ENCODE results near the gene ZSCAN30. TPM values are rescaled to one million over a fixed set of nuclear protein-coding genes. Genes with fewer than 3 reads are reported as not detected.

Gene ZSCAN30
- total RNA-seq (10 to 100 TPM in 1 of 2 experiments, 1 to 10 TPM in 1; 8.9 to 10.8 TPM), polyA plus RNA-seq (3.0 TPM)

DNA sequence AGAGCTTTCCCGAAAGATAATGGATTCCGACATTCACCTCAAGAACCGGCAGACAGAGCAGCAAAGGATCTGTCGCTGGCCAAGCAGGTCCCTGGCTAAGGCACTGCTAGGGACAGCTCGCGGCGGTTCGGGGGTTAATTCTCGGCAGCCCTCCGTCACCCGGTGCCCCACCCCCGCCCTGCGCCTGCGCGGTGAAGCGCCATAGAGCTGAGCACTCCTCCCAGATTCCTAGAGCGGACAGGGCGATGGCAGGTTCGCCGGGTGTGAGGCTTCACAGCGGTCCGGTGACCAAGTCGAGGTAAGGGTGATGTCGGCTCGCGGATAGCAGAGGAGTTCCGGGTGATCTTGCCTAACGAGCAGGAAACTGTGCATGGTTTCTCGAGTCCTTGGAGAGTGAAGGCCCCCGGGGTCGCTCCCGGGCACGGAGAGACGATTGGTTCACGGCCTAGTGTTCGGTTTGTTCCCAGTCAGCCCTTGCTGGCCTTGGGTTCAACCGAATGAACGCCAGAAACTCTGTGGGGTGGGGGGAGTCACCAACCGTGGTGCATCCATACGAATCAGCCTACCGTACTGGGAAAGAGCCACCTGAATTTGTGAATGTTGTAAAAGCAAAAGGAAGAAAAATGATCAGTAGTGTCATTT, at the start of gene ZSCAN30:
Gene ZSCAN30 (minus strand): TSS at position 136 of the 642 bp plus-strand sequence. CDS start 25,877 bp downstream, outside the sequence.
- ChIA-PET POLR2A (interaction anchor here (0.5 to 1.1 kb wide), 10 partner anchors 23 to 677 kb away, joined by 3 to 6 read pairs (median 4); partner anchors contain the start of genes INO80C, ZNF24 and ZNF397), CTCF (interaction anchor here (0.6 to 2.5 kb wide), 5 partner anchors 22 to 1603 kb away, joined by 3 to 15 read pairs (median 4); partner anchors contain the start of gene ZNF24)
- H3K27ac ChIP-seq (ENCODE audit: low read depth, low read length), result peak within 1 kb of the TSS; percentile 88
- no peaks in the 10 kb centered on the region for H3K27me3 ChIP-seq (ENCODE audit: insufficient read depth, low read length, poor library complexity, severe bottlenecking)
- peaks cover 25% of the 10 kb centered on the region for H3K4me1 ChIP-seq (ENCODE audit: insufficient read depth, low read length)
- Mint-ChIP-seq H3K9me3 (peaks cover 0 to 6% (median 0%) of the 10 kb centered on the region in 5 donors), H3K36me3 (peaks cover 13 to 37% (median 18%) of the 10 kb centered on the region in 3 donors), H3K27ac (peak within 1 kb of the TSS; percentile 90 to 99 (median 98)), H3K4me1 (peaks cover 51 to 81% (median 75%) of the 10 kb centered on the region in 3 donors), H3K4me3 (peak within 1 kb of the TSS; percentile 97 to 99 (median 98)), H3K27me3 (peaks cover 0 to 6% of the 10 kb centered on the region in 2 donors)
- H3K4me3 ChIP-seq (ENCODE audit: low read length), result peak within 1 kb of the TSS; percentile 96
- no peaks in the 10 kb centered on the region for H3K36me3 ChIP-seq (ENCODE audit: insufficient read depth, low read length)
- H3K9me3 ChIP-seq (ENCODE audit: low read length), result no peaks in the 10 kb centered on the region
- DNase-seq, result peak; percentile 92 to 96 (median 93)

- Histone ChIP-seq H3K4me3 (ENCODE audit: low read length) (no peak overlapping the region), H3K9me3 (ENCODE audit: low read length) (no peaks in the 10 kb centered on the region), H3K4me1 (ENCODE audit: insufficient read depth, low read length) (peaks cover 16% of the 10 kb centered on the region), H3K27me3 (ENCODE audit: insufficient read depth, low read length, poor library complexity, severe bottlenecking) (no peaks in the 10 kb centered on the region), H3K36me3 (ENCODE audit: insufficient read depth, low read length) (peaks cover 63% of the 10 kb centered on the region), H3K27ac (ENCODE audit: low read depth, low read length) (no peak overlapping the region)
- Mint-ChIP-seq H3K27ac (peak overlapping the region in 4 of 8 donors; percentile 11 to 40 (median 29)), H3K27me3 (no peaks in the 10 kb centered on the region), H3K9me3 (no peaks in the 10 kb centered on the region), H3K4me1 (peaks cover 52 to 77% (median 73%) of the 10 kb centered on the region in 3 donors), H3K4me3 (no peak overlapping the region), H3K36me3 (peaks cover 15 to 87% (median 48%) of the 10 kb centered on the region in 3 donors)
- CTCF ChIA-PET, result no interaction called here
- POLR2A ChIA-PET, result no interaction called here
- no peak for DNase-seq
Observed at GRCh38 chr18:35337286-35337685, 47.3 kb upstream of the ZSCAN30 start.

DNA sequence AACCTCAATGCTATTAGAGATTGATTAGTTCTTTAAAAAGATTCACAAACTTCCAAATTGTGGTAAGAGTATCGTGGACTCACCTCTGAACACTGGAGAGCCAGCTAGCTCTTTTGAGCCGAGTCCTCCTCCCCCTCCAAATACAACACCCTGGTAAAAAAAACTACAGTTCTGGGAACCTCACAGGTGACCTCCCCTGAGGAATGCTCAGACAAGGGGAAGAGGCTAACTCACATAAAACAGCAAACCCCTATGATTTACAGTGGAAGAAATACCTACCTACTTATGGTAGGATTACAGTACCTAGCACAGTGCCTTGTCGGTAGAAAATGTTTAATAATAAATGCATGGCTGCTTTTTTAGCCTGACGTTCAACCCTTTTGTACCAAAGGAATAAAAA, 45.8 kb upstream of the ZSCAN30 start:
- Mint-ChIP-seq H3K9me3 (no peaks in the 10 kb centered on the region), H3K27ac (peak overlapping the region in 3 of 8 donors; percentile 7 to 18 (median 7)), H3K4me3 (no peak overlapping the region), H3K27me3 (no peaks in the 10 kb centered on the region), H3K36me3 (peaks cover 15 to 82% (median 48%) of the 10 kb centered on the region in 3 donors), H3K4me1 (peaks cover 45 to 71% (median 64%) of the 10 kb centered on the region in 3 donors)
- Histone ChIP-seq H3K27me3 (ENCODE audit: insufficient read depth, low read length, poor library complexity, severe bottlenecking) (no peaks in the 10 kb centered on the region), H3K4me1 (ENCODE audit: insufficient read depth, low read length) (peaks cover 9% of the 10 kb centered on the region), H3K36me3 (ENCODE audit: insufficient read depth, low read length) (peaks cover 63% of the 10 kb centered on the region), H3K4me3 (ENCODE audit: low read length) (no peak overlapping the region), H3K27ac (ENCODE audit: low read depth, low read length) (no peak overlapping the region), H3K9me3 (ENCODE audit: low read length) (no peaks in the 10 kb centered on the region)
- CTCF ChIA-PET, result no interaction called here
- no peak for DNase-seq
- POLR2A ChIA-PET, result no interaction called here

DNA sequence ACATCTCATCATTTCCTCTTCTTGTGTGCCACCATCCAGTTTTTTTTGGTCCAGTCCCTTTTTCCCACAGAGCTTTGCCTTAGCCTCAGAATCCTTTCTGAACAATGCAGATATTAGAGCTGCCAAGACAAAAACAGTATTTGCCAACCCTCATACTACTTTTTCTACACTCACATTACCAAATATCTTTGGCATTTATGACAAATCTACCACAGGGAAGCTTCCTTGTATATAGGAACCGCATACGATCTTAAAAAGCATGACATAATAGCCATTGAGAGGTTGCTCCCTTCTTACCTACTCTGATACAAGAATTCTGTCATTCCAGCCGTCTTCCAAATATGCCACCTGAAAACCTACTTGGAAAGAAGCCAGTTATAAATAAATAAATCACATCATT, 44.8 kb upstream of the ZSCAN30 start:
- Histone ChIP-seq H3K27me3 (ENCODE audit: insufficient read depth, low read length, poor library complexity, severe bottlenecking) (no peaks in the 10 kb centered on the region), H3K4me3 (ENCODE audit: low read length) (no peak overlapping the region), H3K4me1 (ENCODE audit: insufficient read depth, low read length) (peaks cover 2% of the 10 kb centered on the region), H3K36me3 (ENCODE audit: insufficient read depth, low read length) (peaks cover 56% of the 10 kb centered on the region), H3K9me3 (ENCODE audit: low read length) (no peaks in the 10 kb centered on the region), H3K27ac (ENCODE audit: low read depth, low read length) (no peak overlapping the region)
- peaks cover 15 to 72% (median 47%) of the 10 kb centered on the region in 3 donors for H3K36me3 Mint-ChIP-seq
- H3K27me3 Mint-ChIP-seq, result no peaks in the 10 kb centered on the region
- ChIA-PET POLR2A (interaction anchor here (0.9 kb wide), 1 partner anchor 27 kb away, joined by 3 read pairs; no protein-coding TSS in a partner anchor), CTCF (no interaction called here)
- H3K4me3 Mint-ChIP-seq, result no peak overlapping the region
- peak overlapping the region in 3 of 8 donors; percentile 34 to 67 (median 66) for H3K27ac Mint-ChIP-seq
- H3K4me1 Mint-ChIP-seq, result peaks cover 38 to 61% (median 54%) of the 10 kb centered on the region in 3 donors
- no peak for DNase-seq
- H3K9me3 Mint-ChIP-seq, result no peaks in the 10 kb centered on the region

DNA sequence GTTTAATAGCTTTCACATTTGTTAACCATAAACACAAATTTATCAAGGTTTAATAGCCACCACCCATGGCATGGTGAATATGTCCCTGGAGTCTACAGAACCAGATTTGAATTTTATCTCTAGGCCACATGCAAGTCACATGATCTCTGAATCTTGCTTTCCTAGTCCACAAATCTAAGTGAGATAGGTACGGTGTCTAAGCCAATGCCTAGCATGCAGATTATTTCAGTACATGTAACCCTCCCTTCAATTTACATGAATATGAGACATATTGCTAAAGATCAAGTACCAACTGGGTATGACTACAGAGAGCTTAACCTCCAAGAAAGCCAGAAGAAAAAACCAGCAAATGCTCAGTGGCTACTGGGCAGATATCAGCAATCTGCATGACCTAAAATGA, 44.2 kb upstream of the ZSCAN30 start:
- CTCF ChIA-PET, result no interaction called here

DNA sequence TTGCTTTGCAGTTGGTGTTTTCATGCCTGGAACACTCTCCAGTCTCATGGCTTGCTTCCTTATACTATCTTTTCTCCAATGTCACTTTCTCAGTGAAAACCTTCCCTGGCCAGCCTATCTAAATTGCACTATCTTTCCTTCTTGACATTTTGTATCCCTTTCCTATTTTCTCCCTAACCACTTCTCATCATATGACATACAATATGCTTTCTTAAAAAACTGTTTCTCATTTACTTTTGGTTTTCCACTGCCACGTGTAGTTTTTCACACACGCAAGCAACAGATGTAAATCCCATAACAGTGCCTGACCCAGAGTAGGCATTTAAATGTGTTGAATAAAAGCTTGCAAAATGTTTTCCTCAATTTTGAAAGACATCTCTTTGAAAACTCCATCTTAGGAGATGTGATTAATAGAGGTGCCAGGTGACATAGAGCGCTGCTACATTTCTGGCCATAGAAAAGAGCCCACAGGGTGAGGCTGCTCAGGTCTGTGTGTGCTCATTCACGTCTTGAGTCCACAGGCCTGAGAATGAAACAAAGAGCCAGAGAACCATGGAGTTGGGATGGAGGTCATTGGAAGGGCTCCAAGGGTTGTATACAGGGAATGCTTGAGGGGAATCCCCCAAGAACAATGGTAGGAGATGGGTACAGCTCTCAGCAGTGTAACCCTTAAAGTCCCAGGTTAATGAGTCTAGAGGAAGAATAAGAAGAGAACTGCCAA, 41.5 kb upstream of the ZSCAN30 start:
- POLR2A ChIA-PET, result no interaction called here
- H3K27ac ChIP-seq (ENCODE audit: low read depth, low read length), result no peak overlapping the region

More for the DNA sequence above, 44.2 kb upstream of the ZSCAN30 start:
- no peaks in the 10 kb centered on the region for H3K9me3 ChIP-seq (ENCODE audit: low read length)
- no peak for DNase-seq
- Mint-ChIP-seq H3K4me3 (no peak overlapping the region), H3K27me3 (no peaks in the 10 kb centered on the region), H3K9me3 (no peaks in the 10 kb centered on the region), H3K4me1 (peaks cover 31 to 55% (median 48%) of the 10 kb centered on the region in 3 donors), H3K27ac (no peak overlapping the region), H3K36me3 (peaks cover 15 to 66% (median 42%) of the 10 kb centered on the region in 3 donors)
- H3K36me3 ChIP-seq (ENCODE audit: insufficient read depth, low read length), result peaks cover 50% of the 10 kb centered on the region
- no peak overlapping the region for H3K27ac ChIP-seq (ENCODE audit: low read depth, low read length)
- POLR2A ChIA-PET, result no interaction called here
- no peaks in the 10 kb centered on the region for H3K27me3 ChIP-seq (ENCODE audit: insufficient read depth, low read length, poor library complexity, severe bottlenecking)
- no peaks in the 10 kb centered on the region for H3K4me1 ChIP-seq (ENCODE audit: insufficient read depth, low read length)
- no peak overlapping the region for H3K4me3 ChIP-seq (ENCODE audit: low read length)

GRCh38 chr18:35328868-35329267, 38.8 kb upstream of the ZSCAN30 start:
- CTCF ChIA-PET, result no interaction called here
- H3K4me3 Mint-ChIP-seq, result no peak overlapping the region
- peaks cover 14 to 21% (median 16%) of the 10 kb centered on the region in 3 donors for H3K36me3 Mint-ChIP-seq
- POLR2A ChIA-PET, result no interaction called here
- H3K4me3 ChIP-seq (ENCODE audit: low read length), result no peak overlapping the region
- H3K27me3 ChIP-seq (ENCODE audit: insufficient read depth, low read length, poor library complexity, severe bottlenecking), result no peaks in the 10 kb centered on the region
- no peak overlapping the region for H3K27ac Mint-ChIP-seq
- no peaks in the 10 kb centered on the region for H3K9me3 ChIP-seq (ENCODE audit: low read length)
- no peaks in the 10 kb centered on the region for H3K4me1 ChIP-seq (ENCODE audit: insufficient read depth, low read length)
- H3K27me3 Mint-ChIP-seq, result peaks cover 0 to 3% of the 10 kb centered on the region in 2 donors
- H3K9me3 Mint-ChIP-seq, result peaks cover 0 to 5% (median 0%) of the 10 kb centered on the region in 5 donors
- no peak for DNase-seq
- no peak overlapping the region for H3K27ac ChIP-seq (ENCODE audit: low read depth, low read length)
- H3K36me3 ChIP-seq (ENCODE audit: insufficient read depth, low read length), result peaks cover 6% of the 10 kb centered on the region
- H3K4me1 Mint-ChIP-seq, result peaks cover 0 to 13% (median 2%) of the 10 kb centered on the region in 3 donors

More for the DNA sequence above, 41.5 kb upstream of the ZSCAN30 start:
- Histone ChIP-seq H3K27me3 (ENCODE audit: insufficient read depth, low read length, poor library complexity, severe bottlenecking) (no peaks in the 10 kb centered on the region), H3K36me3 (ENCODE audit: insufficient read depth, low read length) (peaks cover 26% of the 10 kb centered on the region), H3K9me3 (ENCODE audit: low read length) (no peaks in the 10 kb centered on the region), H3K4me3 (ENCODE audit: low read length) (no peak overlapping the region), H3K4me1 (ENCODE audit: insufficient read depth, low read length) (no peaks in the 10 kb centered on the region)
- Mint-ChIP-seq H3K27me3 (no peaks in the 10 kb centered on the region), H3K27ac (no peak overlapping the region), H3K4me1 (peaks cover 12 to 28% (median 24%) of the 10 kb centered on the region in 3 donors), H3K36me3 (peaks cover 22 to 40% (median 31%) of the 10 kb centered on the region in 3 donors), H3K4me3 (no peak overlapping the region), H3K9me3 (peaks cover 0 to 5% (median 0%) of the 10 kb centered on the region in 5 donors)
- CTCF ChIA-PET, result no interaction called here
- DNase-seq, result no peak
